ENCODE measurements around the gene TIMP3.

Gene TIMP3

DNA sequence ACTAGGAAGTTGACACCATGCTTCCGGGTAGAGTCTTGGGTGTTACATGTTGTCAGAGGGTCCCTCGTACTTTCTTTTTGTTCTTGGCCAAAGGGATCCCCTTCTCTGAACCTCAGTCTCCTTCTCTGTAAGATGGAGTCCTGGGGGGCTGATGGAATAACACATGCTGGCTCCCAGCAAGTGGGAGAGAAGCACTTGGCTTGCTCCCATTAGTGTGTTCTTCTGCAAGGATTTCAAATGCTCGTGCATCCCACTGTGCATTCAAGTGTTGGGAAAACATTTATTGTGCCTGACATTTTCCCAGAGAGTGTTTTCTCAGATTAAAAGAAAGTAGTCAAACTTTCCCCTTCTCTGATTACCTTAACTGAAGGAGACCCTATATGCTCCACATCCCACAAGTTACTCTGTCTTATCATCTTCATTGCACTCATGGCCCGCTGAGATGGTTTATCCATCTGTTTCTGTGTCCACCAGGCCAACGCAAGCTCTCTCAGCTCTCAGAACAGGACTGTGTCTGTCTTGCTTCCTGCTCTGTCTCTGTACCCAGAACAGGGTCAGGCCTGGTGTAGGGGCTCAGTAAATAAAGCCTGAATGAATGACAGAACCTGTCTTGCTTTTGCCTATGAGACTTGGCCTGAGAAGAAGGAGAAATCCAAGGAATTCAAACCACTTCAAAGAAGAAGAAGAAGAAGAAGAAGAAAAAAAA lies 16.0 kb upstream of the TIMP3 start:
- DNase-seq (ENCODE audit: low read depth in 2 of 2, low spot score in 1 of 2), result no peak

GRCh38 chr22:32786027-32786418 lies 15.5 kb upstream of the TIMP3 start:
- DNase-seq (ENCODE audit: low read depth in 2 of 2, low spot score in 1 of 2), result no peak

GRCh38 chr22:32788904-32789624 lies 12.4 kb upstream of the TIMP3 start:
- no peak for DNase-seq (ENCODE audit: low read depth in 2 of 2, low spot score in 1 of 2)

DNA sequence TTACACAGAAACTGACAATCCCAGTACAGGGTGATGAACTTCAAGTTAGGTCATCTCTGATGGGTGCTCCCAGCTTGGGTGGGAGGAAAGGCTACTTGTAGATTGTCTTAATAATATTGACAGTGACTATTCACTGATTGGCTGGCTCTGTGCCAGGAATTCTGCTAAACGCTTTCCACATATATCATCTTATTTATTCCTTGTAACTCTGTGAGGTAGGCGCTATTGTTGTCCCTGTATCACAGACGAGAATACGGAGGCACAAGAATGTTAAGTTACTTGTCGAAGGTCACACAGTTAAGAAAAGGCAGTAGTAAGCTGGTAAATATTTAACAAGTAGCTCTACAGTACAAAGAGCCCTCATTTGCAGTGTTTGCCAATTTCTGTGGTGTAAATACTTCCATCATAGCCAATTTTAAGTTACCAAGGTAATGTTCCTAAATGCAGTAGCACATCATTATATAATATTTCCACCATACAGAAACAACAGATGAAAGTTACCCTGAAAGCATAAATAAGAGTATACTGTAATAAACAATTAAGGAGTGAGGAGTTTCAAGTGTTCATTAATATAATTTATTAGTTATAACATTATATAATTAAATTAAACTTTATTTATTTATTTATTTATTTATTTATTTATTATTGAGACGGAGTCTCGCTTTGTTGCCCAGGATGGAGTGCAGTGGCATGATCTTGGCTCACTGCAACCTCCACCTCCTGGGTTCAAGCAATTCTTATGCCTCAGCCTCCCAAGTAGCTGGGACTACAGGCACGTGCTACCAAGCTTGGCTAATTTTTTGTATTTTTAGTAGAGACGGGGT lies 11.5 kb upstream of the TIMP3 start:
- no peak for DNase-seq (ENCODE audit: low read depth in 2 of 2, low spot score in 1 of 2)

DNA sequence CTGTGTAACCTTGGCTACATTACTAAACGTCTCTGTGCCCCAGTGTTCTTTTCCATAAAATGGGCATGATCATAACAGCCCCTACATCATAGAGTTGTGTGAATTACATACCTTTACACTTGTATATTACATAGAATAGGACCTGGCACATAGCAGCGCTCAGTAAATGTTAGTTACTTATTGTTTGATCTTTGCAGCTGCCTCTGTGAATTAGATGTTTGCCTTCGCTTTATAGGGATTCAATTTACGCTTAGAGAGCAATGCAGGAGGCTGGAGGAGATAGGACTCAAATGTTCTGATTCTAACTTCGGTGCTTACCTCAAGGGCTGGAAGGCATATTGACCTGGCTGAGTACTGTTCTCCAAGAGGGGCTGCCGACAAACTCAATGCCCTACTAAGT lies 10.4 kb upstream of the TIMP3 start:
- no peak for DNase-seq (ENCODE audit: low read depth in 2 of 2, low spot score in 1 of 2)

DNA sequence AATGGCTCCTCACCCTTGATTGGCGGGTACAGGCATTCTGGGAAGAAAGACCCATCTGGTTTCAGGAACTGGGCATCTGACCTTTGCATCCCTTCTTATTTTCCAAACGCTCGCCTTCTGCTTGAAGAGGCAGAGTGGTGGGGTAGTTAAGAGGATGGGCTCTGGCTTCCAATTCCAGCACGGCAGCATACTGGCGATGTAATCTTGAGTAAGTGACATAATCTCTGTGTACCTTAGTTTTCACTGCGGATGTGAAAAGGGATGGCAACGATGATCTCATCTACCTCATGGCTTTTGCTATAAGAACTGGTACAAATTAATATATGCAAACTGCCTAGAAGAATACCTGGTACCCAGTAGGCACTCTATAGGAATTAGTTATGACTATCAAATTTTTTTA lies 10.0 kb upstream of the TIMP3 start:
- DNase-seq (ENCODE audit: low read depth in 2 of 2, low spot score in 1 of 2), result no peak

GRCh38 chr22:32793589-32793988 lies 7.9 kb upstream of the TIMP3 start:
- DNase-seq (ENCODE audit: low read depth in 2 of 2, low spot score in 1 of 2), result no peak

DNA sequence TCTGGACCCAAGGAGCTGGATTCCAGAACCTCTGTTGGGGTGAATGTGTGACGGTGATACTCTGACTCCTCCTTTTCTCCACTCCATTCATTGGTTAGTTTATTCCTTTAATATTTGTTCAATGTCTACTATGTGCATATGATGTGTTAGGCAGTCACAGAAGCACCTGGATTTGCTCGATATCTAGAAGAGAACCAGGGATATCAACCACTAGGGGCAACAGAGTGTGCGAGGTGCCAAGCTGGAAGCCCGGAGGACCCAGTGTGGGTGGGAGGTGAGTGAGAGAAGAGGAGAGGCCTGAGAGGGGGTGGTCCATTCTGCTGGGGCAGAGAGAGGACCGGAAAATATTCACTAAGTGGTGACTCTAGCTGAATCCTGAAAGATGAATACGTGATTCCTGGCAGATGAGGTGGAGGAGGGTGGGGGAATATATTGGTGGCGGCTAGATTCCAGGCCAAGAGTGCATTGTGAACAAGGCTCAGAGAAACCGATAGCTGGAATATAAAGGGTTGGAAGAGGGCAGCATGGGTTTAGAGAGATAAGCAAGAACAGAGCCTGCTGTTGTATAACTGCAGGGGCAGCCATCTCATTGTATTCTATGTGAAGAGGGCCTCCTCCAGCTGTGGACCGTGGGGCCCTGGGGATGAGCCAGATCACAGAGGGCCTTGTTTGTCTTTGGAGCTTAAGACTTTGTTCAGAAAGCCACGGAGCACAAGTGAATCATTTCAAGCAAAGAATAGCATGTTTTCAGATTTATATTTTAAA lies 6.9 kb upstream of the TIMP3 start:
- DNase-seq (ENCODE audit: low read depth in 2 of 2, low spot score in 1 of 2), result no peak

DNA sequence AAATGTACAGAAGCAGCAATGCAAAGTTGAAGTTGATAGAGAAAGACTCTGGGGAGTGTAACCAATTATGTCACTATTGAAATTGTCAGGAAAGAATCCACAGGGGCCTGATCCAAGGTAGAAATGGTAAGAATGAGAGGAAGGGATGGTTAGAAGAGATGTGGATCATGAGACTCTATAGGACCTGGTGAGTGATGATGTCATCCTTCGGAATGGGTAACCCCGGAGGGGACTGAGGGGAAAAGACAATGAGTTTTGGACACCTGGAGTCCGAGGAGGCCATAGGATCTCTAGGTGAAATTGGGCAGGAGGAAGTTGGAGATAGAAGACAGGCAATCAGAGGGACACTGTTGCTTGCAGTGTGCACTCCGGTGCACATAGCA lies 6.3 kb upstream of the TIMP3 start:
- DNase-seq (ENCODE audit: low read depth in 2 of 2, low spot score in 1 of 2), result no peak

DNA sequence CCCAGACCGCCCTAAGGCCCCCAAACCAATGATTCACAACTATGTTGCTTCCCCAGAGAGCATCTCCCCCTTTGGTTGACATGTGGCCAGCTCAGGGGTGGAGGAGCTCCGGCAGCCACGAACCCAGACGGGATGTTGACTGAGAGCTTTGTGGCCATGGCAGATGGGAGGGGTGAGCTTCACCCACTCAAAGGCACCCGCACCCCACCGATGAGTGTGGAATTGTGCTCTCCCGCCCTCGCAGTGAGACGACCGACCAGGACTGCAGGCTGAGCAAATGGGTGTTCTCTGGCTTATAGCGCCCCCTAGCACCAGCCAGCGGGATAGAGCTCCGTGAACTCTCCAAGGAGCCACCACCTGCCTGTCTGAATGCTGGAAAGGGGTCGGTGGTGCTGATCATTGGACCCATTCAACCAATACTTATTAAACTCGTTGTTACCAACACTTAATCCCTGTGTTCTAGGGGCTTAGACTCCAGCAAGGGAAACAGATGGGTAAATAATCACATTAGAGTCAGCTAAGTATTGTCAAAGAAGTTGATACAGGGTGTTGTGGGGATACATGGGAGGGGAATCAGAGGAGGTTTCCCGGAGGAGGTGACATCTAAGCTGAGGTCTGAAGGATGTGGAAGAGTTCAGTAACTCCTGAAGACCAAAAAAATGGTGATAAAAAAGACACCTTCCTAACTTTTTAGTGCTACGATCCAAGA lies 4.5 kb upstream of the TIMP3 start:
- peak; percentile 8 to 24 for DNase-seq (ENCODE audit: low read depth in 2 of 2, low spot score in 1 of 2)

GRCh38 chr22:32799496-32799895 lies 2.0 kb upstream of the TIMP3 start:
- DNase-seq (ENCODE audit: low read depth in 2 of 2, low spot score in 1 of 2), result no peak

DNA sequence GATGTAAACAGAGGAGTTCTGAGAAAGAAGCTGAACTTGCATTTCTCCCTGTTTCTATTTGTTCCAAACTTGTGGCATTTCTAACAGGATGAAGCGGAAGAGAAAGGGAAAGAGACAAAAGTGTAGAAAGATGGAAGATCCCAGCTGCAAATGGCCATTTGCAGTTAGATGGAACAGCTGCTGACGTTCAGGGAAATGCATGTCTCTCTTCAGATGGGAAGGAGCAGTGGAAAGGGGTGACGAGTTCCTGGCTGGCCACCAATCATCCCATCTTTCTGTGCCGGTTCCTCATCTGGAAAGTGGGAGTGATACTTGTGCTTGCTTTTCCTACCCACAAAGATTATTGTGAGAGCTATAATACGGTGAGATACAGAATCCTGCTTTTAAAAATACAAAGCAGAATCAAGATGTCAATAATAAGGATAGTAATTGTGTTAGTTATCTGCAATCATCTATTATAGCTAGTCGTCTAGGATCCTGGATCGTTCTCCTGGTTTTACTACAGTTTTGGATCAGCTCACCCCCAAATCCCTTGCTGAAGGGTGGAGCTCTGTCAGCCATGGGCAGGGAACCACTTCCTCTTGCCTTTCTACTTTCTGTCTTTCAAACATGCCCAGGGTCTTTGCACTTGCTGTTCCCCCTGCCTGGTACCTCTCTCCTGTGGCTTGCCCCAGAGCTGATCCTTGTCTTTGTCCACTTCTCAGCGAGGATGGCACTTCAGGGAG lies 1.2 kb upstream of the TIMP3 start:
- no peak for DNase-seq (ENCODE audit: low read depth in 2 of 2, low spot score in 1 of 2)

DNA sequence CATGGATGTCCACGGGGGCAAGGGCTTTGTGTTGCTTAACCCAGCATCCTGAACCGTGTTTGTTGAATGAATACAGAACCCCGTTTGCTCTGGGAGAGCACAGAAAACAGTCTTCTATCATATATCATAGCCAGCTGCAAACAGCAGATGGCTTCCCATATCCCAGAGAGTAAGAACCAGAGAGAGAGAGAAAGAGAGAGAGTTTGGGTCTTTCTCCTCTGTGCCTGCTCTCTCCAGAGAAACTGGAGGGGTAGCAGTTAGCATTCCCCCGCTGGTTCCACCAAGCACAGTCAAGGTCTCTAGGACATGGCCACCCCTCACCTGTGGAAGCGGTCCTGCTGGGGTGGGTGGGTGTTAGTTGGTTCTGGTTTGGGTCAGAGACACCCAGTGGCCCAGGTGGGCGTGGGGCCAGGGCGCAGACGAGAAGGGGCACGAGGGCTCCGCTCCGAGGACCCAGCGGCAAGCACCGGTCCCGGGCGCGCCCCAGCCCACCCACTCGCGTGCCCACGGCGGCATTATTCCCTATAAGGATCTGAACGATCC lies 440 bp upstream of the TIMP3 start:
- no peak for DNase-seq (ENCODE audit: low read depth in 2 of 2, low spot score in 1 of 2)

DNA sequence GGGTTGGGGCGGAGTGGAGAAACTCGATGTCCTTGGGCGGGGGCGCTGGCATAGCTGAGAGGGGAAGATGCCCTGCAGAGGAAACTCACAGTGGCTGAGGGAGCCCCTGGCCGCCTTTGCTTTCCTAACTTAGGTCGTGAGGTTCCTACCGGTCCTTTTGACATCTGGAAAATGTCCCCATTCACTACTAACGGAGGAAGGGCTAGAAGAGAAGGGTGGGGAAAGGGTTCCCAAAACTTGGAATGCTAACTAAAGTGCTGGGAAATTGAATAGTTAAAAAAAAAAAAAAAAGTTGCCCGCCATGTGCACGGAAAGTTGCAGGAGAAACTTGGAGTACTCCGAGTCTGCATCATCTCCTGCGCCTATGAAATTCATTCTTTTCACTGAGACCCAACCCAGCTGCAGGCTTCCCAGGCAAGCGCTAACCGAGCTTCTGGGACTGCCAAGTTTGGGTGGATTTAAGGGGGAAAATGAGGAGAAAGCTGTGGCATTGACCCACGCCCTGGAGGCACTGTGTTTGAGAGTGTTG lies 796 bp downstream of the TIMP3 start:
- no peak for DNase-seq (ENCODE audit: low read depth in 2 of 2, low spot score in 1 of 2)

GRCh38 chr22:32803020-32803737 lies 1.7 kb downstream of the TIMP3 start:
- DNase-seq (ENCODE audit: low read depth in 2 of 2, low spot score in 1 of 2), result no peak

GRCh38 chr22:32803738-32804435 lies 2.4 kb downstream of the TIMP3 start:
- DNase-seq (ENCODE audit: low read depth in 2 of 2, low spot score in 1 of 2), result no peak

- DNase-seq (ENCODE audit: low read depth in 2 of 2, low spot score in 1 of 2), result no peak
These were observed 3.2 kb downstream of the TIMP3 start for GRCh38 chr22:32804531-32805360.
